Effector memory CD8-positive, alpha-beta T cell (primary cell): Measurements from ENCODE around the gene C16orf90.
A peak's percentile ranks its signal among the peaks of the same experiment; 100 is the strongest.
"Not testable (repeated sequence)": the region's sequence is repeated elsewhere in the genome, so short reads cannot be mapped to it uniquely, and the experiment has no call there.

Experiments used
- ATAC-seq: fragments of 150-1000 bp; cut with Tn5 transposase; replicated peaks from 2 replicates; pipeline ENCODE4 v1.10.0; 2021; ENCODE audit warnings: mild to moderate bottlenecking, moderate library complexity
- DNase-seq, 3 experiments: peaks; one replicate each; pipeline ENCODE4 v3.0.0; 2021
- H3K27ac Mint-ChIP-seq, 2 donors: one replicate each; pipeline ENCODE4 v1.8.0; 2022; ENCODE audit warnings: mild to moderate bottlenecking in 2 of 2, mixed read lengths in 2 of 2, moderate library complexity in 2 of 2
- H3K27me3 Mint-ChIP-seq, 2 donors: one replicate each; pipeline ENCODE4 v1.8.0; 2022; ENCODE audit warnings: mixed read lengths in 2 of 2
- H3K36me3 Mint-ChIP-seq: one replicate; pipeline ENCODE4 v1.8.0; 2022; ENCODE audit warnings: mild to moderate bottlenecking, moderate library complexity, mixed read lengths; ENCODE audit not compliant: insufficient read depth
- H3K4me1 Mint-ChIP-seq, 2 donors: one replicate each; pipeline ENCODE4 v1.8.0; 2022; ENCODE audit warnings: low read depth in 2 of 2, mixed read lengths in 2 of 2
- H3K4me3 Mint-ChIP-seq, 2 donors: one replicate each; pipeline ENCODE4 v1.8.0; 2022; ENCODE audit warnings: mild to moderate bottlenecking in 2 of 2, mixed read lengths in 2 of 2, moderate library complexity in 2 of 2
- H3K9me3 Mint-ChIP-seq, 2 donors: one replicate each; pipeline ENCODE4 v1.8.0; 2022; ENCODE audit warnings: mixed read lengths in 2 of 2

C16orf90 gene

DNA sequence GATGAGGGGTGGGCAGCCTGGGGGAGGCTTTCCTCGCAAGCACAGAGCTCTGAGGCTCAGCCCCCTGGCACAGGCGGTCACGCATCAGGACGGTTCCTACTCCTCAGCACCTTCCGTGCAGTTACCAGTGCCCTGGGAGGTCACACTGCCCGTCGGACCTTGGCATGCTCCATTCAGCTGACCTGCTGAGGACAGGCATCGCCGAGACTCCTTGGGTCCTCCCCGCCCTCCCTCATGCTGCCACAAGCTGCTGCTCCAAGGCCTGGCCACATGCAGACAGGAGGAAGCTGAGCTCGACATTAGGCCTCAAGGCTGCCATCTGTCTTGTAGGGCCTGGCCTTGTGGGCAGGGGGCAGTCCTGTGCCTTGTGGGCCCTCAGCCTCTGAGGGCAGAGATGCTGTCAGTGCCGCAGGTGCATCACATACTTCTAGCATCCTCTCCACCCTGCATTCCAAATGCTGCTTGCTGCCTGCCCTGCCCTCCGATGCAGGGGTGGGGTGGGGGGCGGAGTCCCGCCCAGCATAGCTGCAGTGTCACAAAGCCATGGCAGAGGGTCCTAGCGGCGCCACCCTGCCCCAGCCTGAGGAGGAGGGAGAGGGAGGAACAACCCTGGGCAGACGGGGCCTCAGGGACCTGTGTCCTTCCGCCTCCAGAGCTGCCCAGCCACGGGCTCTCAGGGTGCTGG lies 9.3 kb downstream of the C16orf90 start:
- peaks cover 54% of the 10 kb centered on the region for H3K36me3 Mint-ChIP-seq
- H3K27me3 Mint-ChIP-seq: no peaks in the 10 kb centered on the region
- no peak for ATAC-seq
- H3K4me1 Mint-ChIP-seq: peaks cover 0 to 7% of the 10 kb centered on the region in 2 donors
- no peak for DNase-seq
- no peak overlapping the region for H3K27ac Mint-ChIP-seq
- H3K9me3 Mint-ChIP-seq: no peaks in the 10 kb centered on the region
- no peak overlapping the region for H3K4me3 Mint-ChIP-seq

DNA sequence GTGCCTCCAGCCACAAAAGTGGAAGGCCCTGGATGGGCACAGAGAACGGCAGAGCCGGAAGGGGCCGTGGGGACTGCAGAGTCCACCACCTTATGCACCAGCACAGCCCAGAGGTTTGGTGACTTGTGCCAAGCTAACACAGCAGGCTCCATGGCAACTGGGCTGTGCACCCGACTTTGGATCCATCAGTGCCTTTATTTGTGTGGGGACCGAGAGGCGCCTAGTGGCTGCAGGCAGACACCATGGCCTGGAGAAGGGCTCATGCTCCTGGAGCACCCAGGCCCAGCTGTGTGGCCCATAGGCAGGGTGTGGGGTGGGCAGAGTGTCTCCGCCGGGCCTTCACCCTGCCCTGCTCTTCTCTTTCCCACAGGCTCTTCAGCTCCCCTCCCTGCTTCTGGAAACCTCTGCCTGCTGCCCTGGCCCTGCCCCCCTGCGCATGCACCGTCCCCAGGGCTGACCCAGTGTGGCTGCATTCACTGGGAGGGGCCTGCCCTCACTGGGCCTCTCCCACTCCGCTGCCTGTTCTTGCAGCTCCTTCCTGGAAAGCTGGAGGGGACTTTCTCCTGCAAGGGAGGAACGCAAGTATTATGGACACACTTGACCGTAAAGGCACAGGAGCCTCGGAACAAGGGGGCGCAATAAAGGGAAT lies 10.1 kb downstream of the C16orf90 start:
- peaks cover 0 to 7% of the 10 kb centered on the region in 2 donors for H3K4me1 Mint-ChIP-seq
- DNase-seq: no peak
- H3K27me3 Mint-ChIP-seq: no peaks in the 10 kb centered on the region
- H3K4me3 Mint-ChIP-seq: no peak overlapping the region
- H3K36me3 Mint-ChIP-seq: peaks cover 61% of the 10 kb centered on the region
- no peak overlapping the region for H3K27ac Mint-ChIP-seq
- no peak for ATAC-seq
- no peaks in the 10 kb centered on the region for H3K9me3 Mint-ChIP-seq

DNA sequence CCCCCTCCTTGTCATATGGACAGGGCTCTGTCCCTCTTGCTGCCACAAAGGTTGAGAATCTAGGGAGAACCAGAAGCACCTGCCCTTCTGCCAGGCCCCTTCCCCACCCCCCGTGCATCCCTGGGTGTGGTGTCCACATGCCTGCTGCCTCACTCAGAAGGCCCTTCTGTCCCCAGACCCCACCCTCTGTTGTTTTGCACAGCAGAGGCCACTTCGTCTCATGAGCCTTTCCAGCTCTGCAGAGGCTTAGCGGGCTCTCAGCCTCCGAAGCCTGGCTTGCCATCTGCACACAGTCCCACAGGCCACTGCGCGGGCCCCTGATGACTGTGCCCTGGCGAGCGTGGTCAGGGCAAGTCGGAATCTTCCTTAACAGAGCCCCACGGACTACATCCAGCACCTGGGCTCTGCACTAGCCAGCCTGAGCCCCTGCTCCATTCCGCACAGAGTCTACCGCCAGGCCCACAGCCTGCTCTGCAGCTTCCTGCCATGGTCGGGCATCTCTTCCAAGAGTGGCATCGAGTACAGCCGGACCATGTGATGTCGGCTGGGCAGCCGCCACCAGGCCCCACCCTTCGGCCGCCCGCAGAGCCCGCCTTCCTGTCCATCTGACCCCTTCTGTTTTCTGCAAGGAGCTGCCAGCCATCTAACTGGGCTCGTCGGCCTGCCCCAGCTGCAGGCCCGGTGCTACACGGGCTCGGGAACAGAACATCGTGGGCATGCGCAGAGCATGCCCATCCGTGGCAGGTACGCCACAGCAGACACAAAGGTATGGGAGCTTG lies 10.8 kb downstream of the C16orf90 start:
- Mint-ChIP-seq H3K4me3 (no peak overlapping the region), H3K27me3 (no peaks in the 10 kb centered on the region), H3K27ac (no peak overlapping the region), H3K36me3 (peaks cover 68% of the 10 kb centered on the region), H3K9me3 (no peaks in the 10 kb centered on the region), H3K4me1 (peaks cover 0 to 7% of the 10 kb centered on the region in 2 donors)
- DNase-seq (no peak), ATAC-seq (no peak)

DNA sequence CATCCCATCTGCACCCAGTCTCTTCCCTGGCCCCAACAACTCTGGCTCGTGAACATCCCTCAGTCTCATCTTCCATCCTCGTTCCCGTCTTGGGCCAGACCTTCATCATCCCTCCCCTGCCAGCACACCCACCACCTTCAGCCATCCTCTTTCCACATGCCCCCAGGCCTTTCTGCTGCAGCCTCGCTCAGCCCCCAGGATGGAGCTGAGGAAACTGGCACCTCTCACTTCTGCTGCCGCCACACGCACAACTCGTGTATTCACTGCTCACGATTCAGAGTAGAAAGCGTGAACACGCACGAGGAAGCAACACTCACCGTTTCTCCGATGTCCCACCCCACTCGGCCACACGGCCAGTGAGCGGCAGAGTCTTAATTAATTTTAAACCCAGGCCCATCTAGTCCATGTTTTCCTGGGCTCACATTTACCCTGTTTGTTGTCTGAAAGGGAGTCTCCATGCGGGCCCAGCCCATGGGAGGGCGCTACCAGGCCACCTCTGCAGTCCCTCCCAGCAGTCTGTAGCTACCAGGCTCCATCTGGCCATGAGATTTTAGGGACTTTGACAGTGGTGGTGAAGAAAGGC lies 12.5 kb downstream of the C16orf90 start:
- Mint-ChIP-seq H3K27ac (no peak overlapping the region), H3K36me3 (peaks cover 69% of the 10 kb centered on the region), H3K9me3 (no peaks in the 10 kb centered on the region), H3K4me3 (no peak overlapping the region), H3K27me3 (no peaks in the 10 kb centered on the region), H3K4me1 (peaks cover 0 to 13% of the 10 kb centered on the region in 2 donors)
- ATAC-seq (no peak), DNase-seq (no peak)

DNA sequence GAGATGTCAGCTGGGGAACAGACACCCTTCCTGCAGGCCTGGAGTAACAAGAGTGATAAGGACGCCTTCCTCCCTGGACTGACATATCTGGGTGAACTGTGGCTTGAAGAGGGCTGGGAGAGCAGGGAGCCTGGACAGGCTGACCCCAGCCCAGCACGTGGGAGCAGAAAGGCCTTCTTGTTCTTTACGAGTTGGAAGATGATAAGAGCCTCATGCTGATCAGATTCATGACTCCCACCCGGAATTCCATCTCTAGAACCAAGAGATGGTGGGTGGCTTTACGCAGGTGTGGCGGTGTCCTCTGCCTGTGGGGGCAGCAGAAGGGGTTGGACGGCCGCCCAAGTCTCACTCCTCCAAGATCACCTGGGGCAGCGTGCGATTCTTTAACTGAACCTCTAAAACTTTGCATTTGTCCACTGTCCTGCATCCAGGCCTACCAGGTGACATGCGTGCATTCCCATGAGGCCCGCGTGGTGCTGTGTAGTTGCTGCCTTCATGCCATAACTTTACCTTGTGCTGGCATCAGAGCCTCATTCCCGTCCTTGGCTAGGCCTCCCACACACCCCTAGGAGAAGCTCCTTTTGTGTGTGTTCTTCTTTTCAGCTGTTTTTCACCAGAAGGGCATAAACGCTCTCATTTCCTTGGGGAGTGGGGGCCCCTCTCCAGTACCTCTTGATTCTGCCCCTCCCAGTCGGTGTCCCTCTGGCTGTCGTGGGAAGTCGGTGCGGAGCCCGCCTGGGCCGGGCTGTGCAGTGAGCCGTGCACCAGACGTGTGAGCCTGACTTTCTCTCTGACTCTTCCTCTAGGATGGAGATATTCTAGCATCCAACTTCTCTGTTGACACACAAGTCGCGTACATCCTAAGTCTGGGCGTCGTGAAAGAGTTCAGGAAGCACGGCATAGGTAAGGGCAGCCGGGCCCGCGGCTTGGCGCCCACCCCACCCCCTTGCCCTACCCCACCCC lies 13.3 kb downstream of the C16orf90 start:
- Mint-ChIP-seq H3K27me3 (no peaks in the 10 kb centered on the region), H3K4me1 (peaks cover 0 to 12% of the 10 kb centered on the region in 2 donors), H3K36me3 (peaks cover 73% of the 10 kb centered on the region), H3K9me3 (no peaks in the 10 kb centered on the region), H3K27ac (peak overlapping the region in 1 of 2 donors; percentile 25), H3K4me3 (no peak overlapping the region)
- no peak for DNase-seq
- ATAC-seq: no peak

DNA sequence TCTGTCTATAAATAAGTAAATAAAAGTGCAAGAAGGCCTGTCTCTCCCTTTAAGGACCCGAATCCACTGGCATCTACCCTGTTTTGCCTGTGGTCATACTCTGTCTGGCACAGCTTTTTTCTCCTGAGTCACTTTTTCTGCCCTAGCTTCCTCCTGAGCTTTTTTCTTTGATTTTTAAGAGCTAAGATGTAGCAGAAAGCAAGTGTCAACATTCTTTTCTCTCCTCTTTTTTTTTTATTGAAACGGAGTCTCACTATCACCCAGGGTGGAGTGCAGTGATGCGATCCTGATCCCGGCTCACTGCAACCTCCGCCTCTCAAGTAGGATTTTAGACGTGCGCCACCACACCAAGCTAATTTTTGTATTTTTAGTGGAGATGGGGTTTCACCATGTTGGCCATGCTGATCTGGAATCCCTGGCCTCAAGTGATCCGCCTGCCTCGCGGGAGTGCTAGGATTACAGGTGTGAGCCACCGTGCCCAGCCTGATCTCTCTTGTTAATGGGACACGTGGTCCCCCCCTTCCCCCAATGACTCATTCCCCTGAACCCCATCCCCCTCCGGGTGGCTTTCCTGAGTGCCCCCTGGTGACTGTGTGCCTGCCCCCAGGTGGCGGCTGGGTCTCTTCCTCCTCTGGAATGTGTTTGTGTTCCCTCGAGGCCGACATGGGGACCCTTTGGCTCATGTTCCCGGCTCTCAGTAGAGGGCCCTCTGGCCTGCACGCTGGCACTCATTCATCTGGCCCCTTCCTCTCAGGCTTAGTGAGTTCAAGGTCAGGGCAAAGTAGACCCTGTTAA lies 14.2 kb downstream of the C16orf90 start:
- peak overlapping the region in 1 of 2 donors; percentile 25 for H3K27ac Mint-ChIP-seq
- ATAC-seq (no peak), DNase-seq (no peak)
- H3K27me3 Mint-ChIP-seq: no peaks in the 10 kb centered on the region
- no peak overlapping the region for H3K4me3 Mint-ChIP-seq
- no peaks in the 10 kb centered on the region for H3K9me3 Mint-ChIP-seq
- H3K36me3 Mint-ChIP-seq: peaks cover 73% of the 10 kb centered on the region
- H3K4me1 Mint-ChIP-seq: peaks cover 0 to 13% of the 10 kb centered on the region in 2 donors

DNA sequence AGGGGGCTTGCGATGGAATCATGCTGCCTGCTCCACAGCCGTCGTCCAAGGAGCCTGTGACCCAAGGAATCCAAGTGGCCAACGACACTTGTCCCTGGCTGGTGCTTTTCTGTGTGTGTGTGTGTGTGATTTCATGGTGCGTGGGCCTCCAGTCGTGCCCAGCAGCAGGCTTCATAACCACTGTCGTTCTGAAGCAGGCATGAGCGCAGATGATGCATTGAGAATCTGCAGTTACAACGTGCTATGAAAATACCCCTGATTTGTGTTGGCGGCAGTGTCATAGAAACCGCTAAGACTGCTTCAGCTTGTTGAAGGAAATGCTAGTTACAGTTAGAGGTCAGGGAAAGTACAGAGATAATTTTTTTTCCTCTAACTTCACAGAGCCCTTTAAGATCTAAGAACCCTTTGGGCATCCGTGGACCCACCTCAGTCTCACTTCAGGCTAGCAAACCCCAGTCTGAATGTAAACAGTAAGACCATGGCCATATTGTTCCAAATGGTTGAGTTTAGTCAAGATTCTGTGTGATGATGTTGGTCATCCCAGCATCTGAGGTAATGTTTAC lies 15.6 kb downstream of the C16orf90 start:
- ATAC-seq: peak; percentile 42
- Mint-ChIP-seq H3K9me3 (no peaks in the 10 kb centered on the region), H3K27ac (peak overlapping the region; percentile 66 to 67), H3K4me1 (peaks cover 8 to 20% of the 10 kb centered on the region in 2 donors), H3K4me3 (no peak overlapping the region), H3K27me3 (no peaks in the 10 kb centered on the region), H3K36me3 (peaks cover 66% of the 10 kb centered on the region)
- no peak for DNase-seq

DNA sequence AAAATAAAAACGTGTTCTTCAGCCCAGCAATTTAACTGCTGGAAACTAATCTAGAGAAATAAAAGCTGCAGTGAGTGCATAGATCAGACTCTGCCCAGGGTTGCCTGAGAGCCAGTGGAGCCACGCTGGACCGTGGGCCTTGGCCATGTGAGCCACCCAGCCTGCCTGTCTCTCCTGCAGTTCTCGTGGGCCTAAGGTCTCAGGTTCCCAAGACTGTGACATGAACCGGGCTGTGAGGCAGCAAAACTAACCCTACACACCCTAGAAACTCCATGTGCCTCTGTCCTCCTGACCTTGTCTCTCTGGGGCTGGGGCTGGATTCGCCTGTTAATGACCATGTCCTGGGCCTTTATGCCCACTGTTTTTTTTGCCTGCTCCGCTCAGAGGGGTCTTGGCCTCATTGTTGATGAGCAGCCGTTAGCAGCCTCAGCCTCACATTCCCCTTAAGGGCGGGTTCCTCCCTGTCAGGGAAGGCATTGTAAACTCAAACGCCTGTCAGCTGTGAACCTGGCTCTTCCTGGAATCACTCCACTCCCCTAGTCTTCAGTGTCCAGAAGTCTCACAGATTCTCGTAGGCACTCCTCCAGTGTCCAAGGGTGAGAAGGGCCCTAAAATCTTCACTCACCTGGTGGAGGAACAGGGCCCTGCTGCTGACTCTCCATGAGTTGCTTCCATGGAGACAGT lies 16.9 kb downstream of the C16orf90 start:
- Mint-ChIP-seq H3K4me1 (peaks cover 11 to 23% of the 10 kb centered on the region in 2 donors), H3K36me3 (peaks cover 60% of the 10 kb centered on the region), H3K9me3 (no peaks in the 10 kb centered on the region), H3K27ac (peak overlapping the region in 1 of 2 donors; percentile 27), H3K27me3 (no peaks in the 10 kb centered on the region), H3K4me3 (no peak overlapping the region)
- DNase-seq (no peak), ATAC-seq (no peak)

DNA sequence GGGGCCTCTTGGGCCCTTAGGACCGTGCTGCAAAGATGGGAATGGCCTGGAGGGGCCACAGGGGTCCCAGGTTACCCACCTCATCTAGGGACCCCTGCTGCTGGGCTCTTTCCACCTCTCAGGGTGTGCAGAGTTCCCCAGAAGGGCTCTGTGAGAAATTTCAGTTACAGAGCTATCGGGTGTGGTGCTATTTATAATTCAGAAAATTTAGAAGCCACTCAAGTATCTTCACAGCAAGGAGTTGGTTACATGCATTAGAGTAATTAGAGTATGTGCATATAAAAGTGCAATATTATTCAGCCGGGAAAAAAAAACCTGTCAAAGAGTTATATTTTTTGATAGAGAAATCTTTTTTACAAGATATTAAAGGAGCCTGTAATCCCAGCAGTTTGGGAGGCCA lies 18.9 kb downstream of the C16orf90 start:
- no peak for ATAC-seq
- Mint-ChIP-seq H3K9me3 (no peaks in the 10 kb centered on the region), H3K4me3 (no peak overlapping the region), H3K27me3 (no peaks in the 10 kb centered on the region), H3K4me1 (peaks cover 26 to 30% of the 10 kb centered on the region in 2 donors), H3K36me3 (peaks cover 51% of the 10 kb centered on the region), H3K27ac (no peak overlapping the region)
- no peak for DNase-seq

DNA sequence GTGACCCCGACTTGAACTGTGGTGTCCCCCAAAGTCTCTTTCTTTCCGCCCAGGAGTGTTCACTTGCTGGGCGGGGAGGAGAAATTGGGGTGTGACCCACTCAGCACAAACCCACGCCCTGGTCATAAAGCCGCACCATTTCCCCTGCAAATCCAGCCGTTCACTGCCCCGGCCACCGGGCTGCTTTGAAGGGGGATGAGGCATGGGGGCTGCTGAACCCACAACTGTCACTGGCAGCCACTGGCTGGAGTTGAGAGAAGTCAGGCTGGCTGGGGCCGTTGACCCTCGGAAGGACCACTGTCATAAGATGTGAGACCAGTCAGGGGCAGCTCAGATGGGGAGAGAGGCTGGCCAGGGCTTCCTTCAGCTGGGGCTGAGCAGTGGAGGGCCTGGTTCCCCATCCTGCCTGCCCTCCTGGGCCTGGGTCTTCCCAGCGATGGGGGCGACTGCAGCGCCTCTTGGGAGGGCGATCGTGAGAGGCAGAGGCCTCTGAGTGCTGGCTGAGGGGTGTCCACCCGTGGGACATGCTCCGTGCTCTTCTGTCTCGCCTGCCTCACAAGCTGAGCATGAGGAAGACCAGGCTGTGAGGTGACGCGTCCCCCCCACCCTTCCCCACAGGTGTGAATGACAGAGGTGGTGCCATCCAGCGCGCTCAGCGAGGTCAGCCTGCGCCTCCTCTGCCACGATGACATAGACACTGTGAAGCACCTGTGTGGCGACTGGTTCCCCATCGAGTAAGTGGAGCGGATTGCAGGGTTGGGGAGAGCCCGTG lies 19.5 kb downstream of the C16orf90 start:
- H3K9me3 Mint-ChIP-seq: no peaks in the 10 kb centered on the region
- H3K36me3 Mint-ChIP-seq: peaks cover 45% of the 10 kb centered on the region
- no peak for DNase-seq
- no peaks in the 10 kb centered on the region for H3K27me3 Mint-ChIP-seq
- no peak for ATAC-seq
- peaks cover 29 to 30% of the 10 kb centered on the region in 2 donors for H3K4me1 Mint-ChIP-seq
- peak overlapping the region in 1 of 2 donors; percentile 19 for H3K4me3 Mint-ChIP-seq
- H3K27ac Mint-ChIP-seq: peak overlapping the region; percentile 81 to 86

DNA sequence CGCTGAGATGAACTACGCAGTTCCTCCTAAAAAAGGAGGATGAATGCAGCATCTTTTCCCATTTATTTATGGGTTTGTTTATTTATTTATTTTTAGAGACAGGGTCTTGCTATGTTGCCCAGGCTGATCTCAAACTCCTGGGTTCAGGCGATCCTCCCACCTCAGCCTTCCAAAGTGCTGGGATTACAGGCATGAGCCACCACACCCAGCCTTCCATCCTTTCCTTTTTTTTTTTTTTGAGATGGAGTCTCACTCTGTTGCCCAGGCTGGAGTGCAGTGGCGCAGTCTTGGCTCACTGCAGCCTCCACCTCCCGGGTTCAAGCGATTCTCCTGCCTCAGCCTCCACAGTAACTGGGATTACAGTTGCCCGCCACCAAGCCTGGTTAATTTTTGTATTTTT lies 20.4 kb downstream of the C16orf90 start:
- Mint-ChIP-seq H3K4me1 (peaks cover 29 to 33% of the 10 kb centered on the region in 2 donors), H3K27ac (peak overlapping the region in 1 of 2 donors; percentile 81), H3K36me3 (peaks cover 37% of the 10 kb centered on the region)
- not testable (repeated sequence) for H3K27me3 Mint-ChIP-seq, DNase-seq, ATAC-seq, H3K4me3 Mint-ChIP-seq, H3K9me3 Mint-ChIP-seq
